ENCODE data around the gene FLOT2.

DNA sequence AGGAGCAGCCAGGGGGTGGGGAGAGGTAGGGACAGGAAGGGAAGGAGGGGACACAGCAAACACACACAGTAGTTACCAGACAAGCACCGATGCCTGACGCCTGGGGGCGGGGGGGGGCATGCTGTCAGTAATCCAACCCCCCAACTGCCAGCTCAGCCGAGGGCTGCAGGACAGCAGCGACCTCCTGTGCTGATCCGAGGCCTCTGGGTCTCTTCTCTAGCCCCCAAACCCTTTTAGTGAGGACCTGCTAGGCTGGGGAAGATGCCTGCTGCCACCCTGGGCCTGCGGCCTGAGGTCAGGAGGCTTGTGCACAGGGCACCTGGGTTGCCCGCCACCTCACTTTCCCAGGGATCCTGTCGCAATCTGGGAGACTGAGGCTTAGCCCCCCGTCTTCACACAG lies 11.6 kb downstream of the FLOT2 start:
- TF ChIP-seq CTCF (IDR thresholded peaks at IDR 0.05): no peak
- no peak for TF ChIP-seq POLR2A (IDR thresholded peaks at IDR 0.05)
